MM.1S (cell line): ENCODE measurements around the gene PIGU.

Experiments used
- DNase-seq: peaks from one replicate; pipeline ENCODE4 v3.0.0-alpha.2; 2015
- H2AFZ ChIP-seq: fragments of 300-600 bp; sonication (generic); 2 replicates; pipeline ENCODE4 v1.6.0; 2016; ENCODE audit warnings: antibody characterized with exemption, low read length
- H3F3A ChIP-seq: fragments of 300-600 bp; sonication (generic); 2 replicates; pipeline ENCODE4 v1.6.1; 2016; ENCODE audit warnings: mild to moderate bottlenecking, antibody characterized with exemption, low read length, moderate library complexity, mixed read lengths; ENCODE audit not compliant: insufficient read depth
- H3K27ac ChIP-seq: fragments of 300-600 bp; sonication (generic); 2 replicates; pipeline ENCODE4 v1.5.1; 2016; ENCODE audit warnings: mild to moderate bottlenecking, low read length
- H3K27me3 ChIP-seq: fragments of 300-600 bp; sonication (generic); replicated peaks from 2 replicates; pipeline ENCODE4 v1.6.0; 2016; ENCODE audit warnings: low read length; ENCODE audit not compliant: insufficient read depth
- H3K36me3 ChIP-seq: fragments of 300-600 bp; sonication (generic); replicated peaks from 2 replicates; pipeline ENCODE4 v1.6.1; 2016; ENCODE audit warnings: mild to moderate bottlenecking, low read length, mixed read lengths; ENCODE audit not compliant: insufficient read depth
- H3K4me1 ChIP-seq: fragments of 300-600 bp; sonication (generic); 2 replicates; pipeline ENCODE4 v1.6.1; 2016; ENCODE audit warnings: low read length, mixed read lengths
- H3K4me2 ChIP-seq: fragments of 300-600 bp; sonication (generic); 2 replicates; pipeline ENCODE4 v1.6.0; 2016; ENCODE audit warnings: low read depth, low read length
- H3K4me3 ChIP-seq: fragments of 300-600 bp; sonication (generic); 2 replicates; pipeline ENCODE4 v1.5.1; 2016; ENCODE audit warnings: low read length, mixed read lengths
- H3K79me2 ChIP-seq: fragments of 300-600 bp; sonication (generic); 2 replicates; pipeline ENCODE4 v1.6.1; 2016; ENCODE audit warnings: mixed run types, low read length, mixed read lengths
- H3K9ac ChIP-seq: fragments of 300-600 bp; sonication (generic); 2 replicates; pipeline ENCODE4 v1.6.1; 2016; ENCODE audit warnings: low read length, mixed read lengths
- H3K9me2 ChIP-seq: fragments of 300-600 bp; sonication (generic); replicated peaks from 2 replicates; pipeline ENCODE4 v1.6.1; 2016; ENCODE audit warnings: mild to moderate bottlenecking, low read length, mixed read lengths; ENCODE audit not compliant: insufficient read depth
- H3K9me3 ChIP-seq: fragments of 300-600 bp; sonication (generic); replicated peaks from 2 replicates; pipeline ENCODE4 v1.6.1; 2016; ENCODE audit warnings: mild to moderate bottlenecking, low read length, mixed read lengths; ENCODE audit not compliant: insufficient read depth
- H4K20me1 ChIP-seq: fragments of 300-600 bp; sonication (generic); 2 replicates; pipeline ENCODE4 v1.6.1; 2016; ENCODE audit warnings: mild to moderate bottlenecking, low read length, moderate library complexity, mixed read lengths; ENCODE audit not compliant: insufficient read depth
- EZH2 ChIP-seq: fragments of 300-600 bp; sonication (generic); optimal IDR thresholded peaks from 2 replicates; pipeline ENCODE3; 2017; ENCODE audit warnings: low read depth, mild to moderate bottlenecking, antibody characterized with exemption, low read length, mixed read lengths
- EZH2phosphoT487 ChIP-seq: fragments of 300-600 bp; sonication (generic); IDR thresholded peaks from 2 replicates; pipeline ENCODE4 v1.6.1; 2018; ENCODE audit warnings: antibody characterized with exemption, low read length
- TF ChIP-seq, protein P1 (sequence below): fragments of 300-600 bp; sonication (generic); IDR thresholded peaks from 2 replicates; pipeline ENCODE4 v1.5.1; 2016; ENCODE audit warnings: antibody characterized with exemption, low read length, mixed read lengths

Gene PIGU

DNA sequence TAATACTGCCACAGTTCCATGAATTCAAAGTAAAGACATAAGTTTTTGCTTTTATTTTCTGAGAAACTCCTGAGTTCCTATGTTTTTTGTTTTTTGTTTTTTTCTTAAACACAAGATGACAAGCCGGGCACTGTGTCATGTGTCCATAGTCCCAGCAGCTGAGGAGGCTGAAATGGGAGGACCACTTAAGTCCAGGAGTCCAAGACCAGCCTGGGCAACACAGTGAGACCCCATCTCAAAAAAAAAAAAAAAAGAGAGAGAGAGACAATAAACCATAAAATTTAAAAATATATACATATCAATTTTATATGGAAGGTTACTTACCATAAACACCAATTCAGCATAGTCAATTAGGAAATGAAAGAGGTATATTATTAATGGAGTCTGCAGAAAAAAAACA lies 31.9 kb downstream of the PIGU start:
- H3K9me2 ChIP-seq, result no peaks in the 10 kb centered on the region
- DNase-seq, result no peak
- no peaks in the 10 kb centered on the region for H3K36me3 ChIP-seq
- H3K27me3 ChIP-seq, result no peaks in the 10 kb centered on the region
- no peak overlapping the region for H3K27ac ChIP-seq
- no peaks in the 10 kb centered on the region for H3K4me1 ChIP-seq
- TF ChIP-seq EZH2phosphoT487 (no peak), EZH2 (no peak)
- TF ChIP-seq, protein P1, sequence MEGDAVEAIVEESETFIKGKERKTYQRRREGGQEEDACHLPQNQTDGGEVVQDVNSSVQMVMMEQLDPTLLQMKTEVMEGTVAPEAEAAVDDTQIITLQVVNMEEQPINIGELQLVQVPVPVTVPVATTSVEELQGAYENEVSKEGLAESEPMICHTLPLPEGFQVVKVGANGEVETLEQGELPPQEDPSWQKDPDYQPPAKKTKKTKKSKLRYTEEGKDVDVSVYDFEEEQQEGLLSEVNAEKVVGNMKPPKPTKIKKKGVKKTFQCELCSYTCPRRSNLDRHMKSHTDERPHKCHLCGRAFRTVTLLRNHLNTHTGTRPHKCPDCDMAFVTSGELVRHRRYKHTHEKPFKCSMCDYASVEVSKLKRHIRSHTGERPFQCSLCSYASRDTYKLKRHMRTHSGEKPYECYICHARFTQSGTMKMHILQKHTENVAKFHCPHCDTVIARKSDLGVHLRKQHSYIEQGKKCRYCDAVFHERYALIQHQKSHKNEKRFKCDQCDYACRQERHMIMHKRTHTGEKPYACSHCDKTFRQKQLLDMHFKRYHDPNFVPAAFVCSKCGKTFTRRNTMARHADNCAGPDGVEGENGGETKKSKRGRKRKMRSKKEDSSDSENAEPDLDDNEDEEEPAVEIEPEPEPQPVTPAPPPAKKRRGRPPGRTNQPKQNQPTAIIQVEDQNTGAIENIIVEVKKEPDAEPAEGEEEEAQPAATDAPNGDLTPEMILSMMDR, result no peak
- H3K9ac ChIP-seq, result no peak overlapping the region
- H3K4me3 ChIP-seq, result no peak overlapping the region
- H3K79me2 ChIP-seq, result no peaks in the 10 kb centered on the region
- H2AFZ ChIP-seq, result no peak overlapping the region
- no peaks in the 10 kb centered on the region for H3F3A ChIP-seq
- H4K20me1 ChIP-seq, result no peaks in the 10 kb centered on the region
- H3K4me2 ChIP-seq, result no peak overlapping the region
- no peaks in the 10 kb centered on the region for H3K9me3 ChIP-seq

DNA sequence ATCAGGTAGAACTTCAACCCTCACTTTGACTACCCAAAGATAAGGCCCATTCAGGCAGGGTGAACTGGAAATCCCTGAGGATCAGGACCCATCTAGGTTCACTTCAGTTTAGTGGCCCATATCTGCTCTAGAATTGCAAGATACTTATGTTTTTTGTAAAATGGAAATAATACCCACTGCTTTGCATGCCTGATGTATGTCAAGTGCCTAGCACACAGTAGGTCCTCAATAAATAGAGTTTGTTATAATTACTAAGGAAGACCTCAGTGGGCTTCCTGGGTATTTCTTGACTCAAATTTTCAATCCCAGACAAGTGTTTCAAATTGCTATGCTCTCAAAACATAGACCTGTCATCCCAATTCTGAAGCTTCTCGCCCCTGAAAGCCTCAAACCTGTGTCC lies 32.5 kb downstream of the PIGU start:
- Histone ChIP-seq H3K9me3 (no peaks in the 10 kb centered on the region), H3K36me3 (no peaks in the 10 kb centered on the region), H4K20me1 (no peaks in the 10 kb centered on the region), H2AFZ (no peak overlapping the region), H3K27ac (no peak overlapping the region), H3K27me3 (no peaks in the 10 kb centered on the region), H3K9me2 (no peaks in the 10 kb centered on the region), H3K4me2 (no peak overlapping the region), H3K4me3 (no peak overlapping the region), H3K4me1 (no peaks in the 10 kb centered on the region), H3F3A (no peaks in the 10 kb centered on the region), H3K9ac (no peak overlapping the region), H3K79me2 (no peaks in the 10 kb centered on the region)
- TF ChIP-seq EZH2phosphoT487 (no peak), EZH2 (no peak)
- TF ChIP-seq, protein P1, result no peak
- DNase-seq, result no peak

DNA sequence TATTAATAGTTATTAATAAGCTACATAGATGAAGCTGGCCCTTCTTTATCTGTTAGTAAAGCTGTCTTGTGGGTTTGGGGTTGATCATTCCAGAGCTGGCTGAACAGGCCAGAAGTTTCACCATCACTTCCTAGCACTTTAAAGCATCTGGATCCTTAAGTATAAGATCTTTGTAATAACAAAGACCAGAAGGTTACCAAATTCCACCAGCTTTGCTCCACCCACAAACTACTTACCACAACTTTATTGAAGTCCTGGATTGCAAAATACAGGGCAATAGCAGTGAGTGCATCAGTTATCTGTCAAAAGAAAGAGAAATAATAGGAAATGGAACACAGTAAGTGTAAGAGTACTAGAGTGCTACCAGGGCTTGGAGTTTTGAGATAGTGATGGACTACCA lies 33.0 kb downstream of the PIGU start:
- no peaks in the 10 kb centered on the region for H3K9me3 ChIP-seq
- TF ChIP-seq EZH2phosphoT487 (no peak), EZH2 (no peak)
- TF ChIP-seq, protein P1, result no peak
- H3K27ac ChIP-seq, result no peak overlapping the region
- no peaks in the 10 kb centered on the region for H4K20me1 ChIP-seq
- no peaks in the 10 kb centered on the region for H3K9me2 ChIP-seq
- H3K27me3 ChIP-seq, result no peaks in the 10 kb centered on the region
- no peaks in the 10 kb centered on the region for H3F3A ChIP-seq
- DNase-seq, result no peak
- no peaks in the 10 kb centered on the region for H3K36me3 ChIP-seq
- H3K4me1 ChIP-seq, result no peaks in the 10 kb centered on the region
- H3K4me3 ChIP-seq, result no peak overlapping the region
- no peak overlapping the region for H2AFZ ChIP-seq
- H3K79me2 ChIP-seq, result no peaks in the 10 kb centered on the region
- no peak overlapping the region for H3K4me2 ChIP-seq
- H3K9ac ChIP-seq, result no peak overlapping the region
